PFSK-1 (cell line): ENCODE results near the gene PRSS21.

Source experiments
- FOXP2 ChIP-seq: optimal IDR thresholded peaks from 2 replicates; pipeline ENCODE3; 2011; ENCODE audit warnings: borderline replicate concordance, control low read depth, inconsistent platforms; ENCODE audit not compliant: insufficient read depth; ENCODE audit errors: extremely low read length, extremely low read depth
- POLR2AphosphoS5 ChIP-seq: IDR thresholded peaks from 2 replicates; pipeline ENCODE4 v1.6.1; 2012; ENCODE audit warnings: low read depth, mild to moderate bottlenecking, control low read depth, low read length, moderate library complexity
- SIN3A ChIP-seq: IDR thresholded peaks from 2 replicates; pipeline ENCODE4 v1.6.1; 2012; ENCODE audit warnings: mild to moderate bottlenecking, low read length, moderate library complexity, borderline replicate concordance; ENCODE audit not compliant: insufficient read depth
- TAF1 ChIP-seq: IDR thresholded peaks from 2 replicates; pipeline ENCODE4 v1.6.1; 2012; ENCODE audit warnings: low read length, control low read depth, borderline replicate concordance; ENCODE audit not compliant: insufficient read depth
- TF ChIP-seq, protein P1 (sequence below), 2 experiments: IDR thresholded peaks; 2 replicates each; pipeline versions ENCODE4 v1.6.1 to v1.8.0; 2011 to 2012; ENCODE audit warnings: low read depth in 2 of 2, low read length in 2 of 2, control low read depth in 1 of 2, inconsistent platforms in 1 of 2, mild to moderate bottlenecking in 1 of 2, moderate library complexity in 1 of 2; ENCODE audit not compliant: insufficient read depth in 1 of 2

The PRSS21 gene

GRCh38 chr16:2824626-2825025 is 7.6 kb downstream of the PRSS21 start:
- TF ChIP-seq, protein P1, sequence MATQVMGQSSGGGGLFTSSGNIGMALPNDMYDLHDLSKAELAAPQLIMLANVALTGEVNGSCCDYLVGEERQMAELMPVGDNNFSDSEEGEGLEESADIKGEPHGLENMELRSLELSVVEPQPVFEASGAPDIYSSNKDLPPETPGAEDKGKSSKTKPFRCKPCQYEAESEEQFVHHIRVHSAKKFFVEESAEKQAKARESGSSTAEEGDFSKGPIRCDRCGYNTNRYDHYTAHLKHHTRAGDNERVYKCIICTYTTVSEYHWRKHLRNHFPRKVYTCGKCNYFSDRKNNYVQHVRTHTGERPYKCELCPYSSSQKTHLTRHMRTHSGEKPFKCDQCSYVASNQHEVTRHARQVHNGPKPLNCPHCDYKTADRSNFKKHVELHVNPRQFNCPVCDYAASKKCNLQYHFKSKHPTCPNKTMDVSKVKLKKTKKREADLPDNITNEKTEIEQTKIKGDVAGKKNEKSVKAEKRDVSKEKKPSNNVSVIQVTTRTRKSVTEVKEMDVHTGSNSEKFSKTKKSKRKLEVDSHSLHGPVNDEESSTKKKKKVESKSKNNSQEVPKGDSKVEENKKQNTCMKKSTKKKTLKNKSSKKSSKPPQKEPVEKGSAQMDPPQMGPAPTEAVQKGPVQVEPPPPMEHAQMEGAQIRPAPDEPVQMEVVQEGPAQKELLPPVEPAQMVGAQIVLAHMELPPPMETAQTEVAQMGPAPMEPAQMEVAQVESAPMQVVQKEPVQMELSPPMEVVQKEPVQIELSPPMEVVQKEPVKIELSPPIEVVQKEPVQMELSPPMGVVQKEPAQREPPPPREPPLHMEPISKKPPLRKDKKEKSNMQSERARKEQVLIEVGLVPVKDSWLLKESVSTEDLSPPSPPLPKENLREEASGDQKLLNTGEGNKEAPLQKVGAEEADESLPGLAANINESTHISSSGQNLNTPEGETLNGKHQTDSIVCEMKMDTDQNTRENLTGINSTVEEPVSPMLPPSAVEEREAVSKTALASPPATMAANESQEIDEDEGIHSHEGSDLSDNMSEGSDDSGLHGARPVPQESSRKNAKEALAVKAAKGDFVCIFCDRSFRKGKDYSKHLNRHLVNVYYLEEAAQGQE (IDR thresholded peaks at IDR 0.05; ENCODE audit: insufficient read depth in 1 of 2, low read depth in 2 of 2, low read length in 2 of 2), result no peak
- no peak for TF ChIP-seq TAF1
- no peak for TF ChIP-seq FOXP2
- TF ChIP-seq POLR2AphosphoS5, result no peak
- TF ChIP-seq SIN3A, result no peak

GRCh38 chr16:2825049-2825742 is 8.2 kb downstream of the PRSS21 start:
- TF ChIP-seq TAF1 (no peak), FOXP2 (no peak), POLR2AphosphoS5 (no peak)

DNA sequence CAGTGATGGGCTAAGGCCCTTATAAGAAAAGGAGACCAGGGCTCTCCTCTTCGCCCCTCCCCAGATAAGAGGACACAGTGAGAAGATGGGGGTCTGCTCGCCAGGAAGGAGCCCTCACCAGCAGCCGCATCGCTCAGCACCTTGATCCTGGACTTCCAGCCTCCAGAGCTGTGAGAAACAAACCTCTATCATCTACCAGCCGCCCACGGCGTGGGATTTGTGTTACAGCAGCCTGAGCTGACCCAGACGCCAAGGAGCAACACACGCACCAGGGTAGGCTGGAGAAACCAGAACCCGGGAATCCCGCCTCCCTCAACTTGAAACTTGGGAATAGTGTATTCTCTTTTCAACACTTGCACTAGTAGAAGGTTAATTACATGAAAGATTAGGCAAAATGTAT is 8.9 kb downstream of the PRSS21 start:
- TF ChIP-seq TAF1 (no peak), SIN3A (no peak), POLR2AphosphoS5 (no peak), FOXP2 (no peak)
- TF ChIP-seq, protein P1 (IDR thresholded peaks at IDR 0.05; ENCODE audit: insufficient read depth in 1 of 2, low read depth in 2 of 2, low read length in 2 of 2), result no peak

DNA sequence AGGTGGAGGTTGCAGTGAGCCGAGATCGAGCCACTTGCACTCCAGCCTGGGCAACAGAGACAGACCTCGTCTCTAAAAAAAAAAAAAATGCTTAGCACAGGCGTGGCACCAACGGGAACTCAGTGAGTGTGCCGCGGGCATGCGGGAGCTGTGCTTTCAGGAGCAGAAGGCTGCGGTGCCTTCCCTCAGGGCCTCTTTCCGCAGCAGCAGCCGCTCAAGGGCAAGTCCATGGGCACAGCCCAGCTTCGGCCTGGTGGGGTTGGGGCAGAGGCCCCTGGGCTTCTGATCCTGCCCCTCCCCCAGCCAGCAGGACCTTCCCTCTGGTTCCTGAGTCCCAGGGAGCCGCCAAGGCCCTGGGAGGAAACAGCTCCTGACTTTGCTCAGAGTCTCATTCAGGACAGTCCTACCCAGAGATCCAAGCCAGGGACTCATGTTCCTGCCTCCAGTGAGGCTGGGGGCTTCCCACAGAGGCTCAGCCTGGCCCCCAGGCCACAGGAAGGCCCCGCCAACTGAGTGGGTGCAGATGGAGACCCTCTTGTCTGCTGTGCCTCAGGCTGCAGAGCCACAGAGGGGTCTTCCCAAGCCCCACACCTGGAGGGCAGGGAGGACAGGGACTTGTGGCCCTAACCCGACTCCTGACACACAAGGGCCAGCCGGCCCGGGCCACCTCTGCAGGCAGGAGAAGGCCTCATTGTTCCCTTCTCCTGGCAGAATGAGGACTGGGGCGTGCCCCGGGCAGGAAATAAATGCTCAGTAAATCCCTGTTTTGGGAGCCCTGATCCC is 9.7 kb downstream of the PRSS21 start:
- TF ChIP-seq TAF1 (no peak), FOXP2 (no peak), SIN3A (no peak), POLR2AphosphoS5 (no peak)
- TF ChIP-seq, protein P1 (IDR thresholded peaks at IDR 0.05; ENCODE audit: insufficient read depth in 1 of 2, low read depth in 2 of 2, low read length in 2 of 2), result no peak

DNA sequence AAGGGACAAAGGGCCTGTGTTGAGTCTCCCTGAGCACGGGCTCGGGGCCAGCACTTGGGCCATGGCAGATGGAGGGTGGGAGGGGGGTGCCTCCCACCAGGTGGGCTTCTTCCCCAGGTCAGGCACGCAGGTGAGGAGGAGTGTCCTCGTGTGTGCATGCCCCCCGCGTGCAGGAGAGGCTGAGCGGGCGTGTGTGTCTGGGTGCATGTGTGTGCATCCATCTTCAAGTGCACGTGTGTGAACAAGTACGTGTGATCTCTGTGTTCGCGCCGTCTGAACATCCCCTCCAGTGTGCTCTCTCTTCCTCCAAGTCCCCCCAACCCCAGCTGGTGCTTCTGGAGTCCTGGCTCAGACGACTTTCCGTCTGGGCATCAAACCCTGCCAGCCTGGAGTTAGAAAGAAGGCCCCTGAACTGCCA is 10.3 kb downstream of the PRSS21 start:
- TF ChIP-seq, protein P1 (IDR thresholded peaks at IDR 0.05; ENCODE audit: insufficient read depth in 1 of 2, low read depth in 2 of 2, low read length in 2 of 2), result no peak
- TF ChIP-seq FOXP2 (no peak), TAF1 (no peak), SIN3A (no peak), POLR2AphosphoS5 (no peak)
